OCI-LY7 (cell line): ENCODE data around the gene TXLNG. TPM values are rescaled to one million over a fixed set of nuclear protein-coding genes. Genes with fewer than 3 reads are reported as not detected.
"Not testable (repeated sequence)": the region's sequence is repeated elsewhere in the genome, so short reads cannot be mapped to it uniquely, and the experiment has no call there.

Experiments
- BruUV-seq: library from RNA; stranded (reverse); fragments of 400-500 nt; replicated peaks from 2 replicates; lab custom pipeline; 2021; lab: Mats Ljungman, UMichigan
- CTCF ChIA-PET: fragments of 300-600 bp; sonication (Branson Sonifier 250); formaldehyde crosslinking; loops from one replicate; lab custom pipeline; 2022; ENCODE audit warnings: antibody characterized with exemption; ENCODE audit not compliant: unreplicated experiment; lab: Charles Lee
- POLR2A ChIA-PET: fragments of 300-600 bp; sonication (Branson Sonifier 250); formaldehyde crosslinking; loops from one replicate; lab custom pipeline; 2022; ENCODE audit warnings: antibody characterized with exemption; lab: Charles Lee
- DNase-seq: peaks from one replicate; pipeline ENCODE4 v3.0.0-alpha.2; 2015; ENCODE audit warnings: low spot score
- H2AFZ ChIP-seq: fragments of 200-600 bp; sonication (generic), shearing (Covaris generic); 2 replicates; pipeline ENCODE4 v1.6.1; 2014; ENCODE audit warnings: mild to moderate bottlenecking, antibody characterized with exemption, low read length, moderate library complexity
- H3K27ac ChIP-seq: fragments of 200-600 bp; sonication (generic); 2 replicates; pipeline ENCODE4 v1.5.1; 2014; ENCODE audit warnings: mixed run types, low read depth, mild to moderate bottlenecking, moderate library complexity, low read length, inconsistent platforms; ENCODE audit not compliant: poor library complexity, severe bottlenecking
- H3K36me3 ChIP-seq: fragments of 200-600 bp; sonication (generic); 2 replicates; pipeline ENCODE4 v1.6.1; 2014; ENCODE audit warnings: mild to moderate bottlenecking, antibody characterized with exemption, low read length, moderate library complexity, mixed read lengths; ENCODE audit not compliant: insufficient read depth
- H3K4me1 ChIP-seq: fragments of 200-600 bp; sonication (generic); 2 replicates; pipeline ENCODE4 v1.5.1; 2014; ENCODE audit warnings: mild to moderate bottlenecking, low read length; ENCODE audit not compliant: insufficient read depth, poor library complexity, severe bottlenecking
- H3K4me2 ChIP-seq: fragments of 200-600 bp; sonication (generic); 2 replicates; pipeline ENCODE4 v1.6.1; 2014; ENCODE audit warnings: mild to moderate bottlenecking, low read length
- H3K4me3 ChIP-seq: fragments of 200-600 bp; sonication (generic); 2 replicates; pipeline ENCODE4 v1.5.1; 2014; ENCODE audit warnings: mild to moderate bottlenecking, low read depth, low read length; ENCODE audit not compliant: poor library complexity, severe bottlenecking
- H3K79me2 ChIP-seq: fragments of 200-600 bp; sonication (generic); 2 replicates; pipeline ENCODE4 v1.6.1; 2016; ENCODE audit warnings: low read depth, mild to moderate bottlenecking, low read length, moderate library complexity, mixed read lengths; ENCODE audit not compliant: insufficient read depth
- H3K9me2 ChIP-seq: fragments of 200-600 bp; sonication (generic); 2 replicates; pipeline ENCODE4 v1.6.1; 2016; ENCODE audit warnings: mild to moderate bottlenecking, low read length, mixed read lengths; ENCODE audit not compliant: insufficient read depth
- H3K9me3 ChIP-seq: fragments of 200-600 bp; sonication (generic); 2 replicates; pipeline ENCODE4 v1.6.1; 2014; ENCODE audit warnings: mild to moderate bottlenecking, mixed run types, low read length, mixed read lengths
- H4K20me1 ChIP-seq: fragments of 200-600 bp; sonication (generic); 2 replicates; pipeline ENCODE4 v1.6.1; 2014; ENCODE audit warnings: mild to moderate bottlenecking, antibody characterized with exemption, low read length, moderate library complexity, mixed read lengths; ENCODE audit not compliant: insufficient read depth
- EZH2phosphoT487 ChIP-seq: fragments of 200-600 bp; sonication (generic); IDR thresholded peaks from 2 replicates; pipeline ENCODE4 v1.6.1; 2018; ENCODE audit warnings: low read depth, borderline replicate concordance, mild to moderate bottlenecking, mixed run types, antibody characterized with exemption, low read length, moderate library complexity, mixed read lengths
- intact Hi-C: fragments of 100-400 bp; cut with micrococcal nuclease; formaldehyde crosslinking; loops from one replicate; pipeline ENCODE4 v1.10.0; 2022; ENCODE audit not compliant: unreplicated experiment
- total RNA-seq, 2 experiments: library from RNA; depleted of rRNA in 1 of 2; stranded (reverse); fragments of >200 nt in 1 of 2; shearing (Covaris generic) in 1 of 2; gene quantifications; 2 replicates each; pipeline ENCODE4 v1.2.3, GENCODE V29; 2014 to 2022
- TF ChIP-seq, protein P1 (sequence below): fragments of 200-600 bp; sonication (generic); conservative IDR thresholded peaks from 2 replicates; pipeline ENCODE4 v1.5.1; 2014; ENCODE audit warnings: mild to moderate bottlenecking, antibody characterized with exemption, low read length, moderate library complexity, mixed read lengths

TXLNG gene
- total RNA-seq, 2 experiments from 2014 or later, result 16.9 to 22.0 TPM

DNA sequence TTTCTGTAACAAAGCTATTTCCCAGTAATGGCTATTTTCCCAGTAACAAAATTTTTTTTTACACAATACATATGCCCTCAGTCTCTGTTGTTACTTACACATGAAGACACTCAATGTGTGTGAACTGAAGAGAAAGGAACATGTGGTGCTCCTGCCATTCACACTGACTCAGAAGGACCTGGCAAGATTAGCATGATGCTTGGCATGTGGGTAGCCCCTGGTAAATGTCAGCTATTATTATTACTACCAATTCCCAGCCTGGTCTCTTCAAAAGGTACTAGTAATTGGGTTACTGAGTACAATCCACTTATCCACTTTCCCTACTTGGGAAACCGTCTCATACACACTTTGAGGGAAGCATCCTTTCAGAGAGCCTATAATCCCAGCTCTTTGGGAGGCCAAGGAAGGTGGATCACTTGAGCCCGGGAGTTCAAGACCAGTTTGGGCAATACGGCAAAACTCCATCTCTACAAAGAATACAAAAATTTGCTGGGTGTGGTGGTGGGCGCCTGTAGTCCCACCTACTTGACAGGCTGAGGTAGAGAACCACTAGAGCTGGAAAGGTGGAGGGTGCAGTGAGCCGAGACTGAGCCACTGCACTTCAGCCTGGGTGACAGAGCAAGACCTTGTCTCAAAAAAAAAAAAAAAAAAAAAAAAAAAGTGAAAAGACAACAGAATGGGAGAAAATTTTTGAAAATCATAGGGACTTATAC is 69.3 kb downstream of the TXLNG start:
- no peaks in the 10 kb centered on the region for H3K9me3 ChIP-seq
- no peaks in the 10 kb centered on the region for H3K9me2 ChIP-seq
- H3K79me2 ChIP-seq, result peaks cover 62% of the 10 kb centered on the region
- no peak for TF ChIP-seq EZH2phosphoT487
- H3K4me3 ChIP-seq, result no peak overlapping the region
- DNase-seq, result no peak
- no peak overlapping the region for H3K27ac ChIP-seq
- no peak overlapping the region for H3K4me2 ChIP-seq
- no peak overlapping the region for H2AFZ ChIP-seq
- peaks cover 98% of the 10 kb centered on the region for H3K36me3 ChIP-seq
- intact Hi-C loops, result no loop called here
- ChIA-PET POLR2A (interaction anchor here (0.6 to 0.7 kb wide), 2 partner anchors 32 to 184 kb away, joined by 3 to 9 read pairs; no protein-coding TSS in a partner anchor), CTCF (no interaction called here)
- no peaks in the 10 kb centered on the region for H3K4me1 ChIP-seq
- H4K20me1 ChIP-seq, result no peaks in the 10 kb centered on the region
- no TSS peak for BruUV-seq

DNA sequence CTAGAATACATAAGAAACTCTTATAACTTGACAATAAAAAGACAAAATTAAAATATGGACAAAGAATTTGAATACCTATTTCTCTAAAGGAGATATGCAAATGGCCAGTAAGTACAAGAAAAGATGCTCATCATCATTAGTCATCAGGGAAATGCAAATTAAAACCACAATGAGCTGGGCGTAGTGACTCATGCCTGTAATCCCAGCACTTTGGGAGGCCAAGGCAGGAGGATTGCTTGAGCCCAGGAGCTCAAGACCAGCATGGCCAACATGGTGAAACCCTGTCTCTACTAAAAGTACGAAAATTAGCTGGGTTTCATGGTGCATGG is 69.8 kb downstream of the TXLNG start:
- H3K4me1 ChIP-seq, H3K27ac ChIP-seq, H3K4me3 ChIP-seq, CTCF ChIA-PET, H3K9me2 ChIP-seq, DNase-seq, H3K9me3 ChIP-seq, H4K20me1 ChIP-seq, H2AFZ ChIP-seq, BruUV-seq, H3K4me2 ChIP-seq, intact Hi-C loops: not testable (repeated sequence)
- H3K36me3 ChIP-seq, result peaks cover 97% of the 10 kb centered on the region
- POLR2A ChIA-PET, result interaction anchor here (0.6 to 0.7 kb wide), 2 partner anchors 32 to 183 kb away, joined by 3 to 9 read pairs; no protein-coding TSS in a partner anchor
- H3K79me2 ChIP-seq, result peaks cover 67% of the 10 kb centered on the region

DNA sequence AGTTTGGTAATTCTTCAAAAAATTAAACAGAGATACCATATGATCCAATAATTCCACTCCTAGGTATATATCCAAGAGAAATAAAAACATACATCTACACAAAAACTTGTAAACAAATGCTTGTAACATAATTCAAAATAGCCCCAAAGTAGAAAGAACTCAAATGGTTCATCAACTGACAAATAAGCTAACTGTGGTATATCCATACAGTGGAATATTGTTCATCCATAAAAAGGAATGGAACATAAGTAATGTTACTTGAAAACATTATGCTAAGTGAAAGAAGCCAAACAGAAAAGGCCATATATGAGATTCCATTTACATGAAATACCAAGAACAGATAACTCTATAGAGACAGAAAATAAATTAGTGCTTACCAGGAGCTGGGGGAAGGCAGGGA is 70.5 kb downstream of the TXLNG start:
- POLR2A ChIA-PET, result no interaction called here
- intact Hi-C loops, result no loop called here
- H3K4me2 ChIP-seq, result no peak overlapping the region
- peaks cover 74% of the 10 kb centered on the region for H3K79me2 ChIP-seq
- no peak for TF ChIP-seq EZH2phosphoT487
- TF ChIP-seq, protein P1, sequence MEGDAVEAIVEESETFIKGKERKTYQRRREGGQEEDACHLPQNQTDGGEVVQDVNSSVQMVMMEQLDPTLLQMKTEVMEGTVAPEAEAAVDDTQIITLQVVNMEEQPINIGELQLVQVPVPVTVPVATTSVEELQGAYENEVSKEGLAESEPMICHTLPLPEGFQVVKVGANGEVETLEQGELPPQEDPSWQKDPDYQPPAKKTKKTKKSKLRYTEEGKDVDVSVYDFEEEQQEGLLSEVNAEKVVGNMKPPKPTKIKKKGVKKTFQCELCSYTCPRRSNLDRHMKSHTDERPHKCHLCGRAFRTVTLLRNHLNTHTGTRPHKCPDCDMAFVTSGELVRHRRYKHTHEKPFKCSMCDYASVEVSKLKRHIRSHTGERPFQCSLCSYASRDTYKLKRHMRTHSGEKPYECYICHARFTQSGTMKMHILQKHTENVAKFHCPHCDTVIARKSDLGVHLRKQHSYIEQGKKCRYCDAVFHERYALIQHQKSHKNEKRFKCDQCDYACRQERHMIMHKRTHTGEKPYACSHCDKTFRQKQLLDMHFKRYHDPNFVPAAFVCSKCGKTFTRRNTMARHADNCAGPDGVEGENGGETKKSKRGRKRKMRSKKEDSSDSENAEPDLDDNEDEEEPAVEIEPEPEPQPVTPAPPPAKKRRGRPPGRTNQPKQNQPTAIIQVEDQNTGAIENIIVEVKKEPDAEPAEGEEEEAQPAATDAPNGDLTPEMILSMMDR, result no peak
- H3K27ac ChIP-seq, result no peak overlapping the region
- peaks cover 97% of the 10 kb centered on the region for H3K36me3 ChIP-seq
- no peaks in the 10 kb centered on the region for H3K4me1 ChIP-seq
- H3K4me3 ChIP-seq, result no peak overlapping the region
- no peak for DNase-seq
- H3K9me2 ChIP-seq, result no peaks in the 10 kb centered on the region
- no peaks in the 10 kb centered on the region for H4K20me1 ChIP-seq
- CTCF ChIA-PET, result no interaction called here
- BruUV-seq, result no TSS peak
- H3K9me3 ChIP-seq, result no peaks in the 10 kb centered on the region
- no peak overlapping the region for H2AFZ ChIP-seq
